ENCODE data around the gene EFHB. TPM values are rescaled to one million over a fixed set of nuclear protein-coding genes. Genes with fewer than 3 reads are reported as not detected.
"Not testable (repeated sequence)": the region's sequence is repeated elsewhere in the genome, so short reads cannot be mapped to it uniquely, and the experiment has no call there.

The EFHB gene
- not detected for total RNA-seq

GRCh38 chr3:19934098-19934566, at the start of gene EFHB:
Gene EFHB, minus strand, starts transcription at chr3:19934217. Its CDS starts 199 bp downstream, at chr3:19934018.
- no peak for DNase-seq (ENCODE audit: low spot score)

- DNase-seq (ENCODE audit: low spot score): no peak
Measured at GRCh38 chr3:19972054-19972453, 38.0 kb upstream of the EFHB start.

GRCh38 chr3:19970327-19970726, 36.3 kb upstream of the EFHB start:
- no peak for DNase-seq (ENCODE audit: low spot score)

- DNase-seq (ENCODE audit: low spot score): no peak
Measured at GRCh38 chr3:19967812-19968211, 33.8 kb upstream of the EFHB start.

GRCh38 chr3:19967208-19967607, 33.2 kb upstream of the EFHB start:
- no peak for DNase-seq (ENCODE audit: low spot score)

- DNase-seq (ENCODE audit: low spot score): no peak
Measured at GRCh38 chr3:19961960-19962359, 27.9 kb upstream of the EFHB start.

- no peak for DNase-seq (ENCODE audit: low spot score)
Measured at GRCh38 chr3:19960696-19961095, 26.7 kb upstream of the EFHB start.

- no peak for DNase-seq (ENCODE audit: low spot score)
Measured at GRCh38 chr3:19959505-19959904, 25.5 kb upstream of the EFHB start.

- DNase-seq (ENCODE audit: low spot score): not testable (repeated sequence)
Measured at GRCh38 chr3:19957354-19957753, 23.3 kb upstream of the EFHB start.

- DNase-seq (ENCODE audit: low spot score): no peak
Measured at GRCh38 chr3:19954676-19955075, 20.7 kb upstream of the EFHB start.

- DNase-seq (ENCODE audit: low spot score): no peak
Measured at GRCh38 chr3:19950316-19950715, 16.3 kb upstream of the EFHB start.

- DNase-seq (ENCODE audit: low spot score): no peak
Measured at GRCh38 chr3:19948226-19948591, 14.2 kb upstream of the EFHB start.

GRCh38 chr3:19947549-19948225, 13.7 kb upstream of the EFHB start:
- DNase-seq (ENCODE audit: low spot score): peak; percentile 59

GRCh38 chr3:19946832-19947548, 13.0 kb upstream of the EFHB start, which contains the start of gene RAB5A:
Gene RAB5A, plus strand, starts transcription at chr3:19947097. Its CDS starts 3,802 bp downstream, at chr3:19950899.
- peak; percentile 98 for DNase-seq (ENCODE audit: low spot score)

- DNase-seq (ENCODE audit: low spot score): no peak
Measured at GRCh38 chr3:19945969-19946831, 12.2 kb upstream of the EFHB start.

GRCh38 chr3:19945534-19945933, 11.5 kb upstream of the EFHB start:
- DNase-seq (ENCODE audit: low spot score): no peak

GRCh38 chr3:19940643-19941042, 6.6 kb upstream of the EFHB start:
- DNase-seq (ENCODE audit: low spot score): no peak

- no peak for DNase-seq (ENCODE audit: low spot score)
Measured at GRCh38 chr3:19938295-19938627, 4.2 kb upstream of the EFHB start.

- no peak for DNase-seq (ENCODE audit: low spot score)
Measured at GRCh38 chr3:19937459-19938294, 3.7 kb upstream of the EFHB start.

- DNase-seq (ENCODE audit: low spot score): no peak
Measured at GRCh38 chr3:19932422-19932821, 1.6 kb downstream of the EFHB start.

GRCh38 chr3:19931767-19932188, 2.2 kb downstream of the EFHB start:
- DNase-seq (ENCODE audit: low spot score): no peak
